ENCODE measurements around the gene HSPA12A.
"Not testable (repeated sequence)": the region's sequence is repeated elsewhere in the genome, so short reads cannot be mapped to it uniquely, and the experiment has no call there.

The HSPA12A gene

GRCh38 chr10:116715341-116715740, 27.0 kb downstream of the HSPA12A start:
- no peak for DNase-seq (ENCODE audit: low spot score)

DNA sequence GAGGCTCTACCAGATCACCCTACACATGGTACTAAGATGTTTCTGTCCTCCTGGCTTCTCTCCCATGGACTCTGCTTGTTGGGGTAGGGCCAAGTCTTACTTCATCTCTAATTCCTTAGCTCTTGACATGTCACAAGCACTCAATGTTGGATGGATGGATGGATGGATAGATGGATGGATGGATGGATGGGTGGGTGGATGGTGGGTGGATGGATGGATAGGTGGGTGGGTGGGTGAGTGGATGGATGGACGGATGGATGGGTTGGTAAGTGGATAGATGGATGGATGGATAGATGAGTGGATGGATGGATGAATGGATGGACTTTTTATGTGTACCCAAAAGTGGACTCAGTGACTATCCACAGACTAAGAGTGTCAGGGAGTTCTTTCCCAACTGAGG, 28.5 kb downstream of the HSPA12A start:
- DNase-seq (ENCODE audit: low spot score): no peak

- DNase-seq (ENCODE audit: low spot score): no peak
Observed at GRCh38 chr10:116712989-116713543, 29.3 kb downstream of the HSPA12A start.

DNA sequence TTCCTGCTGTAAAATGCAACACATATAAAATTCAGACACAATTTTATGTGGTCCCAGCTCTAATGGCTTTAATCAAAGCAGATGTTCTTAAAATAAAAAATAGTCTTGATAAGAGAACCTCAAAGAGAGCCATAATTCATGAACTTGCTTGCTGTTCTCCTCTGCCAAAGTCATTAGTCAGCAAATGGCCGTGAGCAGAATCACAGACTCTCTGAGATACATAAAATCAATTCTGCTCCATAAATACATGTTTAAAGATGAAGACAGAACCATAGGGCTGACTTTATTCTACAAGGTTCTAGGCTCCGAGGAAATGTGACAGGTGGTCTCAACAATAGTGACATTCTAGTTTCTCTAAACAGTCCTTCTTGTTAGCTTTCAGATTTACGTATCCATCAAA, 29.8 kb downstream of the HSPA12A start:
- no peak for DNase-seq (ENCODE audit: low spot score)

- DNase-seq (ENCODE audit: low spot score): not testable (repeated sequence)
Observed at GRCh38 chr10:116711803-116712202, 30.6 kb downstream of the HSPA12A start.

DNA sequence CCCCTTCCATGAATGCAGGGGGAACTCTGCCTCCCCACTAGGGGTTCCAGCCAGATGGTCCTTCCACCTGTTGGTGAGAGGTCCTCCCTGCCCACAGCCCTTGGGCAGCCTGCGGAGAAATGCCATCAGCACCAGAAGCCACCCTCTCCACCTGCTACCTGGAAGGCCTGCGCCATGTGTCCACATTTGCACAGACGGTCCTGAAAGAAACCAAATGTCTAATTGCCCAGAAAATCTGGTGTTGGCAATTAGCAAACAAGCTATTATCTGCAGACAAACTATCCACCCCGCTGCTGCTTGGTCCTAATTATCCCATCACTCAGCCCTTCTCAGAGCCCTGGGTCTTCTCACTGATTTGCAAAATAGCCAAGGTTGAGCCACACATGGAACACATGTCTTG, 32.3 kb downstream of the HSPA12A start:
- no peak for DNase-seq (ENCODE audit: low spot score)

DNA sequence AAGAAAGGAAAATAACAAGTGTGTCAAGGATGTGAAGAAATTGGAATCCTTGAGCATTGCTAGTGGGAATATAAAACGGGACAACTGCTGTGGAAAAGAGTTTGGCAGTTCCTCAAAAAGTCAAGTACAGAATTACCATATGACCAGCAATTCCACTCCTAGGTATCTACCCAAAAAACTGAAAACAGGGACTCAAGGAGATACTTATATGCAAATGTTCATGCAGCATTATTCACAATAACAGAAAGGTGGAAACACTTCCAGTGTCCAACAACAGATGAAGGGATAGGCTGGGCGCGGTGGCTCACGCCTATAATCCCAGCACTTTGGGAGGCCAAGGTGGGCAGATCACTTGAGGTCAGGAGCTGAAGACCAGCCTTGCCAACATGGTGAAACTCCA, 33.5 kb downstream of the HSPA12A start:
- DNase-seq (ENCODE audit: low spot score): no peak

GRCh38 chr10:116708391-116708821, 34.0 kb downstream of the HSPA12A start:
- DNase-seq (ENCODE audit: low spot score): no peak

DNA sequence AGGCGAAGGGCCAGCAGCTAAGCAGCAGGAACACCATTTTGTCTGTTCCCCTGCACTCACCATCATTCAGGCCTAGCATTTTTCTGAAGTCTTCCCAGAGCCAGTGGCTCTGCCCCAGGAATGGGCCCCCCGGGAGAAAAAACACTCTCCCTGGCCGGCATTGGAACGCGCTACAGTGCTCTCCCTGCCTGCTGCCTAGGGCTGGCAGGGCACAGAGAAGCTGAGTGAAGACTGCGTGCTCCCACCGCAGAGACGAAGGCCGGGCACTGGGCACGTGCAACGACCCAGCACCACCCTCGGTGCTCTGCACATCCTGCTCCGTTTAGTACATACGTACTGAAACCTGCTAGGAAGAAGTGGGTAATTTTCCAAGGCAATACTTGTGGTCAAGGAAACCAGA, 34.4 kb downstream of the HSPA12A start:
- DNase-seq (ENCODE audit: low spot score): no peak

- DNase-seq (ENCODE audit: low spot score): no peak
Observed at GRCh38 chr10:116706281-116706680, 36.1 kb downstream of the HSPA12A start.

GRCh38 chr10:116705498-116705897, 36.9 kb downstream of the HSPA12A start:
- DNase-seq (ENCODE audit: low spot score): no peak

DNA sequence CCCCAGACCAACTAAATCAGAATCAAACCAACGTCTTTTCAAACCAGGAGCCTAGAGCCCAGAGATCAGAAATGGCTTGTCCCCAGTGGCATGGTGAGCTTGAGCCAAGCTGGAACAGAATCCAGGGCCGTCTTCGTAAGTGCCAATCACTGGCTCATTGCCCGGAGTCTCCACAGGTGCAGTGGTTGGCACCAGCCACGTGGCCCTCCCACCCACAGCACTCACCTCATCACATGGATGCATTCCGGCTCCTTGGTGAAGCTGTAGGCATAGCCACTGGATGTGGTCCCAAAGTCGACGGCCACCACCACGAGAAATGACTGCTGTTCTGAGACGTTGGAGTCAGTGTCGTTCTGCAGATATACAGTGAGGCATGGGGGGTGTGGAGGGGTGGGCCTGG, 37.4 kb downstream of the HSPA12A start:
- no peak for DNase-seq (ENCODE audit: low spot score)

DNA sequence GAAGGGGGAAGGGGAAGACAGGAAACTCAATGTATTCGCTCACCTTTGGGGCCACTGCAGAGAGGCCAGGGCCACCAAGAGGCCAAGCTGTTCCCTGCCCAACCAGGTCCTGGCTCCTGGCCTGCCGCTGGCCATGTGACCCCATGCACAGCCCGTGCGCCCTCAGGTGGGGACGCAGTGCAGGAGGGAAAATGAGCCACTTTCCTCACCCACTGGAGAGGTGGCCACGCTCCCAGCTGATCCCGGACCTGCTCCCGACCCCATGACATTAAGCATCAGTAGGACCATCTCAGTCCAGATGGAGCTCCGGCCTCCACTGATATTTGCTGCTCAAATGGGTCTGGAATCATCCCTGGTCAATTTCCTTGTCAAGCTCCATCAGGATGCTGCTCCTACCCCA, 40.2 kb downstream of the HSPA12A start:
- DNase-seq (ENCODE audit: low spot score): no peak

- DNase-seq (ENCODE audit: low spot score): no peak
Observed at GRCh38 chr10:116699471-116700150, 42.8 kb downstream of the HSPA12A start.

DNA sequence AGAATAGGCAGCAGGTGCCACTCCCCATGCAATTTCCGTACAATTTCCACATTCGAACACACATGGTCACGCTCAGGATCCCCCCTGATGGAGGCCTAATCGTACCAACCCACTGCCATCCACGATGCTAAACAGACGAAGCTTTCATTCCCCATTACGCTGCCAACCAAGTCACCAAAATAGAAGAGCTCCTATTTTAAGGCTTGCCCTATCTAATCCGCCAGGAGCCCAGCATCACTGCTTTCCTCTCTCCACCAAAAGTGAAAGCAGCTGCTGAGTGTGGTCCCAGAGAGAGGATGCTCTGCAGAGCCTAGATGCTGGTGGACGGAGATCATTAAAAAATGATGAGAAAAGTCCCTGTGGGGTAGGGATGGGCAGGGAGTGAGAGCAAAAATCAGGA, 43.3 kb downstream of the HSPA12A start:
- no peak for DNase-seq (ENCODE audit: low spot score)

DNA sequence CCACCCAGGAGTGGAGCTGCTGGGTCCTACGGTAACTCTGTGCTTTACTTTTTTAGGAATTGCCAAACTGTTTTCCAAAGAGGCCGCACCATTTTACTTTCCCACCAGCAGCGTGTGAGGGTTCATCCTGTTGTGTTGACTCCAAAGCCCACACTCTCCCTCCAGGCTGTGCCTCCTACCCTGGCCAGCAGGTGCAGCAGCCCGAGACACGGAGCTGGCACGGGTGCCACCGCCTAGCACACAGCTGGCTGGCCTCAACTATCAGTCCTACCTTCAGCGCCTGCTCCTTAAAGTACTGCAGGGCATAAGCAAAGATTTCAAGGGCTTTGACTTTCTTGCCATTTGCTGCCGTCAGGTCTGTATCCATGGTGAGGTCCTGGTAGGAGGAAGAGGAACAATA, 44.0 kb downstream of the HSPA12A start:
- DNase-seq (ENCODE audit: low spot score): no peak

DNA sequence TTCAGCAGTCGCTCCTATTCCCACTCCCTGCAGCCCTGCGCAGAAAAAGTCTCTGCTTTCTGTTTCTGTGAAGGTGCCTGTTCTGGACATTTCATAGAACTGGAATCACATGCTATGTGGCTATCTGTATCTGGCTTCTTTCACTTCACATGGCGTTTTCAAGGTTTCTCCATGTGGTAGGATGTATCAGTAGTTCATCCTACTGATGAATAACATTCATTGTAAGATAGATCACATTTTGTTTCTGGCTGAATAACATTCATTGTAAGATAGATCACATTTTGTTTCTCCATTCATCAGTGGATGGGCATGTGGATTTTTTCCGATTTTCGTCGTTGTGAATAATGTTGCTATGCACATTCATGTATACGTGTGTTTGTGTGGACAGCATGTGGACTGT, 44.5 kb downstream of the HSPA12A start:
- no peak for DNase-seq (ENCODE audit: low spot score)

DNA sequence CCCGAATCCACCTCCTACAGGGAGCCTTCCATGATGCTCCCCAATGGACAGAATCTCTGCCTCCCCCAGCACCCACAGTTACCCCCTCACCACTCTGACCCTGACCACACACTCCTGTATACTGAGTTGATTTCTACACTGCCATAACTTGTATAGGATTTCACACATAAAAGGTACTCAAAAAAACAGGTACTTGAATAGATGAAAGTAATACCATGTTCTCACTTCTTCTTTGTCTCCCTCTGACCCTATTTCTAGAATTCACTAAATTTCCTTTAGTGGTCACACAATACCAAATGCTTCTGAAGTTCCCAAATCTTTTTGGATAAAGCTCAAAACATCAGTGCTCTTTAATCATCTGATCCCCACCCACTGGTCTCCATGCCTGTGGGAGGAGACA, 45.4 kb downstream of the HSPA12A start:
- no peak for DNase-seq (ENCODE audit: low spot score)

GRCh38 chr10:116694927-116695268, 47.5 kb downstream of the HSPA12A start:
- DNase-seq (ENCODE audit: low spot score): no peak

- no peak for DNase-seq (ENCODE audit: low spot score)
Observed at GRCh38 chr10:116694243-116694926, 48.0 kb downstream of the HSPA12A start.

DNA sequence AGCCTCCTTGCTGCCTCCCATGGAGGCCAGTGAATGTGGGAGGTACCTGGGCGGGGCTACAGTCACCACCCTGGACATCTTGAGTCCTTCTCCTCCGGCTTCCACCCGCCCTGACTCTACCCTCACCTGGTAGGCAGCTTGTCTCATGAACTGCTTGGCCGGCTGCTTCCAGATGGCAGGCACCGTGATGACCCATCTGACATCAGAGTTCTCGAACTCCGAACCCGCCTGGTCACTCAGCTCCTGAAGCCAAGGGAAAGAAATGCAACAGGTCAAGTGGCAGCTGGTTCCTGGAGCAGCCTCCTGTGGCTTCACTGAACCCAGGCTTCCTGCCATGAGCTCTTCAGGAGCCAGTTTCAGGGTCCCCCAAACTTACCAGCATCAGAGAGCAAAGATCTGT, 50.1 kb downstream of the HSPA12A start:
- no peak for DNase-seq (ENCODE audit: low spot score)

DNA sequence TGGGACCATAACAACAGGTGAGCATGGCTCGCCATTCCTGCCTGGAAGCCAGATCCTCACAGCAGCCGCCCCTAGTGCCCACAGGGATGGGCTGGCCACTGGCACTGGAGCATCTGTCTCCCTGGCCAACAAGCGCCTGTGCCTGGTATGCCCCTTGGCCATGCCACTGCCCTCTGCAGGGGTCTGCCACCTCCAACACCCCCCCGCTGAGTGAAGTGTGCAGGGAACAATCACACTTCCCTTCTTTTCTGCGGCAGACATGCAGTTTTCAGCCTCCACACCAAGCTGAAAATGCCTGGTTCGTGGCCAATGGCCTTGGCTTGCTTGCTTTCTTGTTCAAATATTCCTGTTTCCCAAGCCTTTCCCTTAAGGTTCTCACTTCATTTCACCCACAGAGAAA, 50.7 kb downstream of the HSPA12A start:
- DNase-seq (ENCODE audit: low spot score): no peak

All from hematopoietic multipotent progenitor cell treated with erythropoietin and hydrocortisone succinate and interleukin-3 and kit ligand, for 17 days (in vitro differentiated cells).